WTC11 (cell line): ENCODE results near the gene ZNF292. TPM values are rescaled to one million over a fixed set of nuclear protein-coding genes. Genes with fewer than 3 reads are reported as not detected.

Experiments used
- CREB1 ChIP-seq: sonication (generic); formaldehyde crosslinking; IDR thresholded peaks from 2 replicates; pipeline ENCODE4 v1.8.0; 2023; ENCODE audit warnings: mild to moderate bottlenecking, missing genetic modification reagents
- CREM ChIP-seq: sonication (generic); formaldehyde crosslinking; IDR thresholded peaks from 2 replicates; pipeline ENCODE4 v1.8.1; 2022; ENCODE audit warnings: mild to moderate bottlenecking, missing genetic modification reagents, moderate library complexity
- ESRRA ChIP-seq: sonication (generic); formaldehyde crosslinking; IDR thresholded peaks from 2 replicates; pipeline ENCODE4 v1.8.1; 2022; ENCODE audit warnings: mild to moderate bottlenecking, missing genetic modification reagents, borderline replicate concordance
- ETV6 ChIP-seq: sonication (generic); formaldehyde crosslinking; IDR thresholded peaks from 2 replicates; pipeline ENCODE4 v1.8.1; 2022; ENCODE audit warnings: mild to moderate bottlenecking, missing genetic modification reagents
- FOXJ3 ChIP-seq: sonication (generic); formaldehyde crosslinking; IDR thresholded peaks from 2 replicates; pipeline ENCODE4 v1.9.0; 2021; ENCODE audit warnings: missing genetic modification reagents, mild to moderate bottlenecking, borderline replicate concordance
- FOXK1 ChIP-seq: sonication (generic); formaldehyde crosslinking; IDR thresholded peaks from 2 replicates; pipeline ENCODE4 v1.8.0; 2022; ENCODE audit warnings: mild to moderate bottlenecking, moderate library complexity, missing genetic modification reagents
- KAT7 ChIP-seq: sonication (generic); formaldehyde crosslinking; IDR thresholded peaks from 2 replicates; pipeline ENCODE4 v1.8.1; 2023; ENCODE audit warnings: missing genetic modification reagents, mild to moderate bottlenecking, borderline replicate concordance
- MAX ChIP-seq: sonication (generic); formaldehyde crosslinking; IDR thresholded peaks from 2 replicates; pipeline ENCODE4 v1.8.0; 2022; ENCODE audit warnings: mild to moderate bottlenecking, missing genetic modification reagents
- NFATC4 ChIP-seq: fragments of 250-450 bp; sonication (Bioruptor Pico); IDR thresholded peaks from 2 replicates; pipeline ENCODE4 v1.9.0; 2021; ENCODE audit warnings: mild to moderate bottlenecking
- NR2C2 ChIP-seq: sonication (generic); formaldehyde crosslinking; IDR thresholded peaks from 2 replicates; pipeline ENCODE4 v1.8.0; 2022; ENCODE audit warnings: mild to moderate bottlenecking, missing genetic modification reagents
- PRRX2 ChIP-seq: fragments of 250-450 bp; sonication (Bioruptor Pico); IDR thresholded peaks from 2 replicates; pipeline ENCODE4 v1.8.0; 2021; ENCODE audit warnings: mild to moderate bottlenecking
- SMAD4 ChIP-seq: sonication (generic); formaldehyde crosslinking; IDR thresholded peaks from 2 replicates; pipeline ENCODE4 v1.8.0; 2022; ENCODE audit warnings: mild to moderate bottlenecking, missing genetic modification reagents
- SP1 ChIP-seq: sonication (generic); formaldehyde crosslinking; conservative IDR thresholded peaks from 2 replicates; pipeline ENCODE4 v1.8.1; 2022; ENCODE audit warnings: missing genetic modification reagents
- USF2 ChIP-seq: sonication (generic); formaldehyde crosslinking; IDR thresholded peaks from 2 replicates; pipeline ENCODE4 v1.8.1; 2023; ENCODE audit warnings: mild to moderate bottlenecking, missing genetic modification reagents, moderate library complexity
- ZBTB43 ChIP-seq: sonication (generic); formaldehyde crosslinking; IDR thresholded peaks from 2 replicates; pipeline ENCODE4 v1.8.1; 2023; ENCODE audit warnings: mild to moderate bottlenecking, missing genetic modification reagents
- ZNF232 ChIP-seq: sonication (generic); formaldehyde crosslinking; IDR thresholded peaks from 2 replicates; pipeline ENCODE4 v1.8.0; 2022; ENCODE audit warnings: mild to moderate bottlenecking, missing genetic modification reagents
- ZNF317 ChIP-seq: sonication (generic); formaldehyde crosslinking; IDR thresholded peaks from 2 replicates; pipeline ENCODE4 v1.8.1; 2023; ENCODE audit warnings: low read depth, mild to moderate bottlenecking, moderate library complexity, missing genetic modification reagents, borderline replicate concordance
- total RNA-seq: library from RNA; stranded (reverse); gene quantifications from 3 replicates; pipeline ENCODE4 v1.2.3, GENCODE V29; 2021
- TF ChIP-seq, protein P1 (sequence below): fragments of 250-450 bp; sonication (Bioruptor Pico); IDR thresholded peaks from 2 replicates; pipeline ENCODE4 v2.1.2; 2022; ENCODE audit warnings: mild to moderate bottlenecking, moderate library complexity
- TF ChIP-seq, protein P2 (sequence below): sonication (generic); formaldehyde crosslinking; IDR thresholded peaks from 2 replicates; pipeline ENCODE4 v1.8.0; 2022; ENCODE audit warnings: missing genetic modification reagents
- TF ChIP-seq, protein P3 (sequence below): fragments of 200-600 bp; IDR thresholded peaks from 2 replicates; pipeline ENCODE4 v1.8.0; 2022; ENCODE audit warnings: antibody characterized with exemption
- TF ChIP-seq, protein P4 (sequence below): sonication (generic); formaldehyde crosslinking; IDR thresholded peaks from 2 replicates; pipeline ENCODE4 v1.8.0; 2023; ENCODE audit warnings: missing genetic modification reagents
- TF ChIP-seq, protein P5 (sequence below): sonication (generic); formaldehyde crosslinking; IDR thresholded peaks from 2 replicates; pipeline ENCODE4 v1.8.1; 2022; ENCODE audit warnings: mild to moderate bottlenecking, moderate library complexity, missing genetic modification reagents
- TF ChIP-seq, protein P6 (sequence below): fragments of 250-450 bp; sonication (Bioruptor Pico); IDR thresholded peaks from 2 replicates; pipeline ENCODE4 v1.9.0; 2021; ENCODE audit warnings: mild to moderate bottlenecking, borderline replicate concordance

Gene ZNF292
- total RNA-seq, 1 experiment from 2014 or later: 42.1 TPM

DNA sequence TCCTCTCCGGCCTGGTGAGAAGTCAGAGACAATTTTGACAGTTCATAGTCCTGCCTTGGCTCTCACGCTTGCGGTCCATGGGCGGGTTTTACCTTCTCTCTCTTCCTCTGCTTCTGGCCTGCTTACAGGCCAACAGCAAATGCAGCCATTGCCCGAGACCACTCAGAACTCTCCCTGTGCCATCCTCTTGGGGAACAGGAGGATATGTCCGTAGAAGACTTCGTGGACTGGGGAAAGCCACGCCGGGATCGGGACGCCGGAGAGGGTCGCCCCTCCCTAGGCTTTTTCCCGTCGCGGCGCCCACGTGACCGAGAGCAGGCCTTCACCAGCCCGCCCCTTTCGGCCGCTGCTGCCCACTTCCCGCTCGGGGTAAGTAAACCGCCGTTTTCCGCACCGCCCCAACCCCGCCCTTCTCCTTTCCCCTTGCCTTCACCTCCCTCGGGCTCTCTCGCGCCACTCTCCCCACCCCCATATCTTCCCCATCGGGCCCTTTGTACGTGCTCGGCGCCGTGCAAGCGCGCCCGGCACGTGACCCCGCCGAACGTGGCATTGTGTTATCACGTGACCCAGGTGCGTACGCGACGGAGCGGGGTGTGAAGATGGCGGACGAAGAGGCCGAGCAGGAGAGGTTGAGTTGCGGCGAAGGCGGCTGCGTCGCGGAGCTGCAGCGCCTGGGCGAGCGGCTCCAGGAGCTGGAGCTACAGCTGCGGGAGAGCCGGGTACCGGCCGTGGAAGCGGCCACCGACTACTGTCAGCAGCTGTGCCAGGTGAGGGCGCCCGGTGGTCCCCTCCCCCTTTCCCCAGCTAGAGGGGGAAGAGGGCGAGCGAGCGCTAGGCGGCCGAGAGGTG lies at the start of gene ZNF292 (continued):
- TF ChIP-seq, protein P1, sequence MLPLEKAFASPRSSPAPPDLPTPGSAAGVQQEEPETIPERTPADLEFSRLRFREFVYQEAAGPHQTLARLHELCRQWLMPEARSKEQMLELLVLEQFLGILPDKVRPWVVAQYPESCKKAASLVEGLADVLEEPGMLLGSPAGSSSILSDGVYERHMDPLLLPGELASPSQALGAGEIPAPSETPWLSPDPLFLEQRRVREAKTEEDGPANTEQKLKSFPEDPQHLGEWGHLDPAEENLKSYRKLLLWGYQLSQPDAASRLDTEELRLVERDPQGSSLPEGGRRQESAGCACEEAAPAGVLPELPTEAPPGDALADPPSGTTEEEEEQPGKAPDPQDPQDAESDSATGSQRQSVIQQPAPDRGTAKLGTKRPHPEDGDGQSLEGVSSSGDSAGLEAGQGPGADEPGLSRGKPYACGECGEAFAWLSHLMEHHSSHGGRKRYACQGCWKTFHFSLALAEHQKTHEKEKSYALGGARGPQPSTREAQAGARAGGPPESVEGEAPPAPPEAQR (CRISPR knock-in tag): no peak
- peak; percentile 69; the same call in 1 of the 2 replicates for TF ChIP-seq NR2C2 (CRISPR knock-in tag)
- TF ChIP-seq, protein P2, sequence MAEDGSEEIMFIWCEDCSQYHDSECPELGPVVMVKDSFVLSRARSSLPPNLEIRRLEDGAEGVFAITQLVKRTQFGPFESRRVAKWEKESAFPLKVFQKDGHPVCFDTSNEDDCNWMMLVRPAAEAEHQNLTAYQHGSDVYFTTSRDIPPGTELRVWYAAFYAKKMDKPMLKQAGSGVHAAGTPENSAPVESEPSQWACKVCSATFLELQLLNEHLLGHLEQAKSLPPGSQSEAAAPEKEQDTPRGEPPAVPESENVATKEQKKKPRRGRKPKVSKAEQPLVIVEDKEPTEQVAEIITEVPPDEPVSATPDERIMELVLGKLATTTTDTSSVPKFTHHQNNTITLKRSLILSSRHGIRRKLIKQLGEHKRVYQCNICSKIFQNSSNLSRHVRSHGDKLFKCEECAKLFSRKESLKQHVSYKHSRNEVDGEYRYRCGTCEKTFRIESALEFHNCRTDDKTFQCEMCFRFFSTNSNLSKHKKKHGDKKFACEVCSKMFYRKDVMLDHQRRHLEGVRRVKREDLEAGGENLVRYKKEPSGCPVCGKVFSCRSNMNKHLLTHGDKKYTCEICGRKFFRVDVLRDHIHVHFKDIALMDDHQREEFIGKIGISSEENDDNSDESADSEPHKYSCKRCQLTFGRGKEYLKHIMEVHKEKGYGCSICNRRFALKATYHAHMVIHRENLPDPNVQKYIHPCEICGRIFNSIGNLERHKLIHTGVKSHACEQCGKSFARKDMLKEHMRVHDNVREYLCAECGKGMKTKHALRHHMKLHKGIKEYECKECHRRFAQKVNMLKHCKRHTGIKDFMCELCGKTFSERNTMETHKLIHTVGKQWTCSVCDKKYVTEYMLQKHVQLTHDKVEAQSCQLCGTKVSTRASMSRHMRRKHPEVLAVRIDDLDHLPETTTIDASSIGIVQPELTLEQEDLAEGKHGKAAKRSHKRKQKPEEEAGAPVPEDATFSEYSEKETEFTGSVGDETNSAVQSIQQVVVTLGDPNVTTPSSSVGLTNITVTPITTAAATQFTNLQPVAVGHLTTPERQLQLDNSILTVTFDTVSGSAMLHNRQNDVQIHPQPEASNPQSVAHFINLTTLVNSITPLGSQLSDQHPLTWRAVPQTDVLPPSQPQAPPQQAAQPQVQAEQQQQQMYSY: peak; percentile 53
- TF ChIP-seq, protein P3, sequence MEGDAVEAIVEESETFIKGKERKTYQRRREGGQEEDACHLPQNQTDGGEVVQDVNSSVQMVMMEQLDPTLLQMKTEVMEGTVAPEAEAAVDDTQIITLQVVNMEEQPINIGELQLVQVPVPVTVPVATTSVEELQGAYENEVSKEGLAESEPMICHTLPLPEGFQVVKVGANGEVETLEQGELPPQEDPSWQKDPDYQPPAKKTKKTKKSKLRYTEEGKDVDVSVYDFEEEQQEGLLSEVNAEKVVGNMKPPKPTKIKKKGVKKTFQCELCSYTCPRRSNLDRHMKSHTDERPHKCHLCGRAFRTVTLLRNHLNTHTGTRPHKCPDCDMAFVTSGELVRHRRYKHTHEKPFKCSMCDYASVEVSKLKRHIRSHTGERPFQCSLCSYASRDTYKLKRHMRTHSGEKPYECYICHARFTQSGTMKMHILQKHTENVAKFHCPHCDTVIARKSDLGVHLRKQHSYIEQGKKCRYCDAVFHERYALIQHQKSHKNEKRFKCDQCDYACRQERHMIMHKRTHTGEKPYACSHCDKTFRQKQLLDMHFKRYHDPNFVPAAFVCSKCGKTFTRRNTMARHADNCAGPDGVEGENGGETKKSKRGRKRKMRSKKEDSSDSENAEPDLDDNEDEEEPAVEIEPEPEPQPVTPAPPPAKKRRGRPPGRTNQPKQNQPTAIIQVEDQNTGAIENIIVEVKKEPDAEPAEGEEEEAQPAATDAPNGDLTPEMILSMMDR: no peak
- TF ChIP-seq, protein P4, sequence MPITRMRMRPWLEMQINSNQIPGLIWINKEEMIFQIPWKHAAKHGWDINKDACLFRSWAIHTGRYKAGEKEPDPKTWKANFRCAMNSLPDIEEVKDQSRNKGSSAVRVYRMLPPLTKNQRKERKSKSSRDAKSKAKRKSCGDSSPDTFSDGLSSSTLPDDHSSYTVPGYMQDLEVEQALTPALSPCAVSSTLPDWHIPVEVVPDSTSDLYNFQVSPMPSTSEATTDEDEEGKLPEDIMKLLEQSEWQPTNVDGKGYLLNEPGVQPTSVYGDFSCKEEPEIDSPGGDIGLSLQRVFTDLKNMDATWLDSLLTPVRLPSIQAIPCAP (CRISPR knock-in tag): no peak; the same call in 1 of the 2 replicates
- TF ChIP-seq SP1 (CRISPR knock-in tag): peak; percentile 89
- TF ChIP-seq KAT7 (CRISPR knock-in tag): peak; percentile 99
- peak; percentile 99 for TF ChIP-seq USF2
- TF ChIP-seq NFATC4 (CRISPR knock-in tag): no peak
- peak; percentile 99 for TF ChIP-seq ETV6 (CRISPR knock-in tag)
- TF ChIP-seq, protein P5, sequence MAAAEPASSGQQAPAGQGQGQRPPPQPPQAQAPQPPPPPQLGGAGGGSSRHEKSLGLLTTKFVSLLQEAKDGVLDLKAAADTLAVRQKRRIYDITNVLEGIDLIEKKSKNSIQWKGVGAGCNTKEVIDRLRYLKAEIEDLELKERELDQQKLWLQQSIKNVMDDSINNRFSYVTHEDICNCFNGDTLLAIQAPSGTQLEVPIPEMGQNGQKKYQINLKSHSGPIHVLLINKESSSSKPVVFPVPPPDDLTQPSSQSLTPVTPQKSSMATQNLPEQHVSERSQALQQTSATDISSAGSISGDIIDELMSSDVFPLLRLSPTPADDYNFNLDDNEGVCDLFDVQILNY: peak; percentile 98
- peak; percentile 97 for TF ChIP-seq ESRRA (CRISPR knock-in tag)
- TF ChIP-seq ZNF317 (CRISPR knock-in tag): no peak
- peak; percentile 93 for TF ChIP-seq CREB1 (CRISPR knock-in tag)
- peak; percentile 99 for TF ChIP-seq FOXK1 (CRISPR knock-in tag)
- TF ChIP-seq, protein P6, sequence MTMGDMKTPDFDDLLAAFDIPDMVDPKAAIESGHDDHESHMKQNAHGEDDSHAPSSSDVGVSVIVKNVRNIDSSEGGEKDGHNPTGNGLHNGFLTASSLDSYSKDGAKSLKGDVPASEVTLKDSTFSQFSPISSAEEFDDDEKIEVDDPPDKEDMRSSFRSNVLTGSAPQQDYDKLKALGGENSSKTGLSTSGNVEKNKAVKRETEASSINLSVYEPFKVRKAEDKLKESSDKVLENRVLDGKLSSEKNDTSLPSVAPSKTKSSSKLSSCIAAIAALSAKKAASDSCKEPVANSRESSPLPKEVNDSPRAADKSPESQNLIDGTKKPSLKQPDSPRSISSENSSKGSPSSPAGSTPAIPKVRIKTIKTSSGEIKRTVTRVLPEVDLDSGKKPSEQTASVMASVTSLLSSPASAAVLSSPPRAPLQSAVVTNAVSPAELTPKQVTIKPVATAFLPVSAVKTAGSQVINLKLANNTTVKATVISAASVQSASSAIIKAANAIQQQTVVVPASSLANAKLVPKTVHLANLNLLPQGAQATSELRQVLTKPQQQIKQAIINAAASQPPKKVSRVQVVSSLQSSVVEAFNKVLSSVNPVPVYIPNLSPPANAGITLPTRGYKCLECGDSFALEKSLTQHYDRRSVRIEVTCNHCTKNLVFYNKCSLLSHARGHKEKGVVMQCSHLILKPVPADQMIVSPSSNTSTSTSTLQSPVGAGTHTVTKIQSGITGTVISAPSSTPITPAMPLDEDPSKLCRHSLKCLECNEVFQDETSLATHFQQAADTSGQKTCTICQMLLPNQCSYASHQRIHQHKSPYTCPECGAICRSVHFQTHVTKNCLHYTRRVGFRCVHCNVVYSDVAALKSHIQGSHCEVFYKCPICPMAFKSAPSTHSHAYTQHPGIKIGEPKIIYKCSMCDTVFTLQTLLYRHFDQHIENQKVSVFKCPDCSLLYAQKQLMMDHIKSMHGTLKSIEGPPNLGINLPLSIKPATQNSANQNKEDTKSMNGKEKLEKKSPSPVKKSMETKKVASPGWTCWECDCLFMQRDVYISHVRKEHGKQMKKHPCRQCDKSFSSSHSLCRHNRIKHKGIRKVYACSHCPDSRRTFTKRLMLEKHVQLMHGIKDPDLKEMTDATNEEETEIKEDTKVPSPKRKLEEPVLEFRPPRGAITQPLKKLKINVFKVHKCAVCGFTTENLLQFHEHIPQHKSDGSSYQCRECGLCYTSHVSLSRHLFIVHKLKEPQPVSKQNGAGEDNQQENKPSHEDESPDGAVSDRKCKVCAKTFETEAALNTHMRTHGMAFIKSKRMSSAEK (CRISPR knock-in tag): no peak
- TF ChIP-seq SMAD4 (CRISPR knock-in tag): peak; percentile 65; the same call in 1 of the 2 replicates
- TF ChIP-seq ZBTB43 (CRISPR knock-in tag): peak; percentile 82
- peak; percentile 98 for TF ChIP-seq ZNF232 (CRISPR knock-in tag)
- TF ChIP-seq MAX (CRISPR knock-in tag): peak; percentile 99
- TF ChIP-seq CREM (CRISPR knock-in tag): peak; percentile 82; the same call in 1 of the 2 replicates
- TF ChIP-seq PRRX2: no peak; the same call in 1 of the 2 replicates
- no peak for TF ChIP-seq FOXJ3 (CRISPR knock-in tag)
